Measurements from ENCODE around the gene DNLZ.

- TF ChIP-seq TEAD1 (CRISPR knock-in tag; IDR thresholded peaks at IDR 0.05) (no peak), FOXM1 (IDR thresholded peaks at IDR 0.05; ENCODE audit: low read depth) (no peak), FOXM1 (CRISPR knock-in tag; IDR thresholded peaks at IDR 0.05; ENCODE audit: low read depth) (no peak), CTCF (IDR thresholded peaks at IDR 0.05 in 2 of 3, conservative IDR thresholded peaks at IDR 0.05 in 1 of 3; ENCODE audit: insufficient read depth in 2 of 3, low read depth in 1 of 3, low read length in 3 of 3) (no peak), MXI1 (IDR thresholded peaks at IDR 0.05; ENCODE audit: low read depth, low read length) (no peak), ZNF121 (CRISPR knock-in tag; conservative IDR thresholded peaks at IDR 0.05) (no peak), HOMEZ (CRISPR knock-in tag; IDR thresholded peaks at IDR 0.05) (no peak), CEBPB (tag; IDR thresholded peaks at IDR 0.05) (no peak), CHD2 (IDR thresholded peaks at IDR 0.05; ENCODE audit: low read depth, low read length) (no peak), STAG1 (CRISPR knock-in tag; IDR thresholded peaks at IDR 0.05; ENCODE audit: borderline replicate concordance) (no peak), RBM39 (optimal IDR thresholded peaks at IDR 0.05; ENCODE audit: low read depth, low read length) (no peak), CBFB (CRISPR knock-in tag; IDR thresholded peaks at IDR 0.05) (no peak), ZNF668 (CRISPR knock-in tag; IDR thresholded peaks at IDR 0.05) (no peak)
Measured at GRCh38 chr9:136380381-136380780, 16.8 kb upstream of the DNLZ start.

Measured in K562 (cell line).